Natural killer cell (primary cell): ENCODE results near the gene HTATSF1. TPM values are rescaled to one million over a fixed set of nuclear protein-coding genes. Genes with fewer than 3 reads are reported as not detected.

Experiments
- ATAC-seq, 3 donors: fragments of 150-1000 bp in 2 of 3; fragments of 200-7000 bp in 1 of 3; cut with Tn5 transposase; 1 replicate in 1 of 3; 2 replicates in 2 of 3; pipeline ENCODE4 v1.10.0; 2021; ENCODE audit warnings: mild to moderate bottlenecking in 2 of 3, moderate library complexity in 2 of 3
- DNase-seq, 2 donors: peaks; one replicate each; pipeline versions ENCODE4 v3.0.0 to v3.0.0-alpha.2; 2013 to 2021; ENCODE audit warnings: mixed read lengths in 1 of 2
- H3K27ac ChIP-seq: one replicate; pipeline ENCODE4 v1.5.1; 2013; ENCODE audit warnings: mild to moderate bottlenecking, low read length
- H3K27me3 ChIP-seq: one replicate; pipeline ENCODE4 v1.6.1; 2013; ENCODE audit warnings: low read length; ENCODE audit not compliant: control insufficient read depth, insufficient read depth
- H3K36me3 ChIP-seq: one replicate; pipeline ENCODE4 v1.6.1; 2013; ENCODE audit warnings: low read length; ENCODE audit not compliant: control insufficient read depth, insufficient read depth
- H3K4me1 ChIP-seq: one replicate; pipeline ENCODE4 v1.6.1; 2013; ENCODE audit warnings: low read length; ENCODE audit not compliant: control insufficient read depth, insufficient read depth
- H3K4me3 ChIP-seq: one replicate; pipeline ENCODE4 v1.5.1; 2013; ENCODE audit warnings: low read length
- H3K9me3 ChIP-seq: one replicate; pipeline ENCODE4 v1.6.1; 2013; ENCODE audit warnings: low read length; ENCODE audit not compliant: control insufficient read depth, insufficient read depth
- H3K27ac Mint-ChIP-seq, 2 donors: one replicate each; pipeline ENCODE4 v1.8.0; 2022; ENCODE audit warnings: mild to moderate bottlenecking in 2 of 2, mixed read lengths in 2 of 2, moderate library complexity in 1 of 2
- H3K27me3 Mint-ChIP-seq, 2 donors: one replicate each; pipeline ENCODE4 v1.8.0; 2022; ENCODE audit warnings: low read depth in 2 of 2, mixed read lengths in 2 of 2
- H3K36me3 Mint-ChIP-seq: one replicate; pipeline ENCODE4 v1.8.0; 2022; ENCODE audit warnings: mixed read lengths
- H3K4me1 Mint-ChIP-seq, 2 donors: one replicate each; pipeline ENCODE4 v1.8.0; 2022; ENCODE audit warnings: mixed read lengths in 2 of 2
- H3K4me3 Mint-ChIP-seq: one replicate; pipeline ENCODE4 v1.8.0; 2022; ENCODE audit warnings: mild to moderate bottlenecking, moderate library complexity, mixed read lengths
- H3K9me3 Mint-ChIP-seq, 2 donors: one replicate each; pipeline ENCODE4 v1.8.0; 2022; ENCODE audit warnings: mixed read lengths in 2 of 2
- WGBS: methylation state at CpG from one replicate; pipeline ENCODE4 v1.1.7; 2013; ENCODE audit warnings: missing lambda C conversion rate; ENCODE audit not compliant: insufficient coverage; 5-methylcytosine and 5-hydroxymethylcytosine counted together
- intact Hi-C: fragments of 100-400 bp; cut with micrococcal nuclease; formaldehyde crosslinking; loops from one replicate; pipeline ENCODE4 v1.14.2; 2022
- total RNA-seq, 4 donors: library from RNA; stranded (reverse); fragments of 120-200 nt in 1 of 4; gene quantifications; one replicate each; pipeline versions ENCODE4 v1.2.3 to v1.2.4, GENCODE V29; 2013 to 2022
- TF ChIP-seq, protein P1 (sequence below): fragments of 200-600 bp; IDR thresholded peaks from one replicate; pipeline ENCODE4 v1.8.0; 2022; ENCODE audit warnings: antibody characterized with exemption

Gene HTATSF1
- total RNA-seq, 3 donors from 2014 or later (not counting 1 experiment from before 2014, with no cell fraction given): 26.4 to 30.4 (median 28.2) TPM

DNA sequence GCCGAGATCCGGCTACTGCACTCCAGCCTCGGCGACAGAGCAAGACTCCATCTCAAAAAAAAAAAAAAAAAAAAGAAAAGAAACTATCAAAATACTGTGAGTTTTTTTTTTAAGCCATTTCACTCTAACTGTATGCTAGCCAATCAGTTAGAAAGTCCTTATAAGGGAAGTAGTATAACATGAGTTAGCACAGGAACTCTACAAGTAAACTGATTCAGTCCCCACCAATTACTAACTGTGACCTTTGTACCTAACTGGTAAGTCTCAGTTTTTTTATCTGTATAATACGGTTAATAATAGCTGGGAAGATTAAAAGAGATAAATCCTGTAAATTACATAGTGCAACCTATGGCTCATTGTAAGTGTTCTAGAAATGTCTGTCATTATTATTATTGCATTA is 44.8 kb upstream of the HTATSF1 start:
- WGBS: 100% methylated on average over 2 of the region's 5 CpGs
- no peak overlapping the region for H3K4me3 ChIP-seq
- H3K27ac ChIP-seq: no peak overlapping the region
- intact Hi-C loops: no loop called here
- H3K36me3 Mint-ChIP-seq: no peaks in the 10 kb centered on the region
- DNase-seq (no peak), ATAC-seq (no peak)
- no peaks in the 10 kb centered on the region for H3K9me3 Mint-ChIP-seq
- H3K27ac Mint-ChIP-seq: no peak overlapping the region
- TF ChIP-seq, protein P1, sequence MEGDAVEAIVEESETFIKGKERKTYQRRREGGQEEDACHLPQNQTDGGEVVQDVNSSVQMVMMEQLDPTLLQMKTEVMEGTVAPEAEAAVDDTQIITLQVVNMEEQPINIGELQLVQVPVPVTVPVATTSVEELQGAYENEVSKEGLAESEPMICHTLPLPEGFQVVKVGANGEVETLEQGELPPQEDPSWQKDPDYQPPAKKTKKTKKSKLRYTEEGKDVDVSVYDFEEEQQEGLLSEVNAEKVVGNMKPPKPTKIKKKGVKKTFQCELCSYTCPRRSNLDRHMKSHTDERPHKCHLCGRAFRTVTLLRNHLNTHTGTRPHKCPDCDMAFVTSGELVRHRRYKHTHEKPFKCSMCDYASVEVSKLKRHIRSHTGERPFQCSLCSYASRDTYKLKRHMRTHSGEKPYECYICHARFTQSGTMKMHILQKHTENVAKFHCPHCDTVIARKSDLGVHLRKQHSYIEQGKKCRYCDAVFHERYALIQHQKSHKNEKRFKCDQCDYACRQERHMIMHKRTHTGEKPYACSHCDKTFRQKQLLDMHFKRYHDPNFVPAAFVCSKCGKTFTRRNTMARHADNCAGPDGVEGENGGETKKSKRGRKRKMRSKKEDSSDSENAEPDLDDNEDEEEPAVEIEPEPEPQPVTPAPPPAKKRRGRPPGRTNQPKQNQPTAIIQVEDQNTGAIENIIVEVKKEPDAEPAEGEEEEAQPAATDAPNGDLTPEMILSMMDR: no peak
- peaks cover 0 to 15% of the 10 kb centered on the region in 2 donors for H3K27me3 Mint-ChIP-seq
- no peaks in the 10 kb centered on the region for H3K9me3 ChIP-seq
- H3K4me1 ChIP-seq: no peaks in the 10 kb centered on the region
- H3K4me3 Mint-ChIP-seq: no peak overlapping the region
- H3K36me3 ChIP-seq: no peaks in the 10 kb centered on the region
- no peaks in the 10 kb centered on the region for H3K27me3 ChIP-seq
- H3K4me1 Mint-ChIP-seq: no peaks in the 10 kb centered on the region

DNA sequence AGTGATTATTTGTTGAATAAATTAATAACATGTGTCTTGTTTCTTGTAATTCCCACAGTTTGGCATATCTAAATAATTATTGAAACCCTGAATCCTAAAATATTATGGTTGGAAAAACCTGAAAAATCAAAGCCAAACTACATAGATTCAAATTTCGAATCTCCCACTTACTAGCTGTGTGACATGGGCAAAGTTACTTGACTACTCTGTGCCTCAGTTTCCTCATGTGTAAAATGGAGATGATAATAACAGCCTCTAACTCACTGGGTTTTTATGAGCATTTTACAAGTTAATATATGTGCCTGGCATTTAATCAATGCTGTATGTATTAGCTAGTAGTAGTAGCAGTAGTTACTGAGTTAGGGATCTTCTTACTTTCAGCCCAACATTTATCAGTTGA is 44.3 kb upstream of the HTATSF1 start:
- Histone ChIP-seq H3K4me1 (no peaks in the 10 kb centered on the region), H3K27ac (no peak overlapping the region), H3K36me3 (no peaks in the 10 kb centered on the region), H3K27me3 (no peaks in the 10 kb centered on the region), H3K4me3 (no peak overlapping the region), H3K9me3 (no peaks in the 10 kb centered on the region)
- no peaks in the 10 kb centered on the region for H3K36me3 Mint-ChIP-seq
- intact Hi-C loops: no loop called here
- H3K27ac Mint-ChIP-seq: no peak overlapping the region
- no peak overlapping the region for H3K4me3 Mint-ChIP-seq
- TF ChIP-seq, protein P1: no peak
- no peaks in the 10 kb centered on the region for H3K9me3 Mint-ChIP-seq
- ATAC-seq: no peak
- WGBS: no CpG with 5 or more reads among the region's 1 CpG
- peaks cover 0 to 20% of the 10 kb centered on the region in 2 donors for H3K27me3 Mint-ChIP-seq
- no peak for DNase-seq
- H3K4me1 Mint-ChIP-seq: no peaks in the 10 kb centered on the region

DNA sequence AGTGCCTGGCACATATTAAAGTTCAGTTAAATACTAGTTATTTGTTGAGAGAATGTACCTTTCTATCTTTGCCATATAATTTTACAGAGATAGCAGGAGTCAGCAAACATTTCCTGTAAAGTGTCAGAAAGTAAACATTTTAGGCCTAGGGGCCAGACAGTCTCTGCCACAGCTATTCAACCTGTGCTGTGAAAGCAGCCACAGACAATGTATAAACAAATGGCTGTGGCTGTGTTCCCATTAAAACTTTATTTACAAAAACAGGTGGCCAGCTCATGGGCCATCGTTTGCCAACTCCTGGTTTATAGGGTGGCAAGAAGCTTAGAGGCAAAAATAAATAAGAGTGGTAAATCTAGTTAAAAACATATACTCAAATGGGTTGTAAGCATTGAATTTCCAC is 43.6 kb upstream of the HTATSF1 start:
- no peaks in the 10 kb centered on the region for H3K9me3 ChIP-seq
- ATAC-seq (no peak), DNase-seq (no peak)
- H3K4me1 ChIP-seq: no peaks in the 10 kb centered on the region
- intact Hi-C loops: no loop called here
- H3K27me3 ChIP-seq: no peaks in the 10 kb centered on the region
- no peaks in the 10 kb centered on the region for H3K36me3 ChIP-seq
- Mint-ChIP-seq H3K27ac (no peak overlapping the region), H3K27me3 (peaks cover 0 to 26% of the 10 kb centered on the region in 2 donors), H3K4me1 (no peaks in the 10 kb centered on the region), H3K9me3 (no peaks in the 10 kb centered on the region), H3K36me3 (no peaks in the 10 kb centered on the region), H3K4me3 (no peak overlapping the region)
- WGBS: no CpG with 5 or more reads among the region's 1 CpG
- TF ChIP-seq, protein P1: no peak
- no peak overlapping the region for H3K4me3 ChIP-seq
- H3K27ac ChIP-seq: no peak overlapping the region

DNA sequence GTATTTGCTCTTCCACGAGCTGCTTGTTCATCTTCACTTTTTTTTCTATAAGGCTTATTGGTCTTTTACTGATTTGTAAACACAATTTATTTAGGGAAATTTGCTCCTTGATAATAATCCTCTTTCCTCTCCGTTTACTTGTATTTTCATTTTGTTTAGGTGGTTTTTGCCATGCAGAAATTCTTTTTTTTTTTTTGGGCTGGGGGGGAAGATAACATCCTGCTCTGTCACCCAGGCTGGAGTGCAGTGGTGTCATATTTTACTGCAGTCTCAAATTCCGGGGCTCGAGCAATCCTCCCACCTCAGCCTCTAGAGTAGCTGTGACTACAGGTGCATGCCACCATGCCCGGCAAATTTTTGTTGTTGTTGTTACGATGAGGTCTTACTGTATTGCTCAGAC is 41.3 kb upstream of the HTATSF1 start:
- Mint-ChIP-seq H3K27me3 (peaks cover 0 to 29% of the 10 kb centered on the region in 2 donors), H3K36me3 (no peaks in the 10 kb centered on the region), H3K4me1 (no peaks in the 10 kb centered on the region), H3K4me3 (no peak overlapping the region), H3K9me3 (no peaks in the 10 kb centered on the region), H3K27ac (no peak overlapping the region)
- WGBS: 93% methylated on average over 3 of the region's 6 CpGs
- TF ChIP-seq, protein P1: no peak
- H3K4me1 ChIP-seq: no peaks in the 10 kb centered on the region
- H3K4me3 ChIP-seq: no peak overlapping the region
- intact Hi-C loops: no loop called here
- H3K27ac ChIP-seq: no peak overlapping the region
- ATAC-seq (no peak), DNase-seq (no peak)
- no peaks in the 10 kb centered on the region for H3K36me3 ChIP-seq
- H3K27me3 ChIP-seq: no peaks in the 10 kb centered on the region
- H3K9me3 ChIP-seq: no peaks in the 10 kb centered on the region
